DLD1 (cell line): Measurements from ENCODE around the gene CAAP1.
"Not testable (repeated sequence)": the region's sequence is repeated elsewhere in the genome, so short reads cannot be mapped to it uniquely, and the experiment has no call there.

Experiments
- in situ Hi-C: cut with HindIII; loops from 2 replicates; pipeline ENCODE4 v1.10.0; 2017; ENCODE audit warnings: low sequenced_read_pairs

Gene CAAP1

GRCh38 chr9:26892251-26893029 lies at the start of gene CAAP1:
Gene CAAP1, minus strand, starts transcription at chr9:26892802. Its CDS starts 87 bp downstream, at chr9:26892715.
- in situ Hi-C loops, result no loop called here

GRCh38 chr9:26940779-26941178 lies 48.2 kb upstream of the CAAP1 start:
- in situ Hi-C loops, result no loop called here

GRCh38 chr9:26939955-26940711 lies 47.5 kb upstream of the CAAP1 start:
- in situ Hi-C loops, result no loop called here

GRCh38 chr9:26937816-26938371 lies 45.3 kb upstream of the CAAP1 start:
- in situ Hi-C loops, result no loop called here

- in situ Hi-C loops, result no loop called here
These were observed 43.2 kb upstream of the CAAP1 start for GRCh38 chr9:26935847-26936246.

GRCh38 chr9:26928902-26929495 lies 36.4 kb upstream of the CAAP1 start:
- in situ Hi-C loops, result no loop called here

GRCh38 chr9:26925609-26926008 lies 33.0 kb upstream of the CAAP1 start:
- in situ Hi-C loops, result no loop called here

GRCh38 chr9:26919698-26920097 lies 27.1 kb upstream of the CAAP1 start:
- in situ Hi-C loops, result no loop called here

GRCh38 chr9:26913138-26913668 lies 20.6 kb upstream of the CAAP1 start:
- in situ Hi-C loops, result no loop called here

- in situ Hi-C loops, result no loop called here
These were observed 12.1 kb upstream of the CAAP1 start for GRCh38 chr9:26904671-26905070.

GRCh38 chr9:26904070-26904469 lies 11.5 kb upstream of the CAAP1 start:
- in situ Hi-C loops, result no loop called here

- in situ Hi-C loops, result no loop called here
These were observed 551 bp upstream of the CAAP1 start for GRCh38 chr9:26893030-26893676.

- in situ Hi-C loops, result no loop called here
These were observed 876 bp downstream of the CAAP1 start for GRCh38 chr9:26891726-26892125.

GRCh38 chr9:26888271-26888670 lies 4.3 kb downstream of the CAAP1 start:
- in situ Hi-C loops, result no loop called here

GRCh38 chr9:26882154-26882553 lies 10.4 kb downstream of the CAAP1 start:
- in situ Hi-C loops, result no loop called here

- in situ Hi-C loops, result no loop called here
These were observed 12.3 kb downstream of the CAAP1 start for GRCh38 chr9:26880262-26880661.

- in situ Hi-C loops, result not testable (repeated sequence)
These were observed 17.4 kb downstream of the CAAP1 start for GRCh38 chr9:26875155-26875554.

- in situ Hi-C loops, result no loop called here
These were observed 22.3 kb downstream of the CAAP1 start for GRCh38 chr9:26870292-26870691.

GRCh38 chr9:26863074-26863473 lies 29.5 kb downstream of the CAAP1 start:
- in situ Hi-C loops, result no loop called here

- in situ Hi-C loops, result no loop called here
These were observed 36.1 kb downstream of the CAAP1 start for GRCh38 chr9:26856413-26857032.
